HUES6 (cell line): ENCODE data around the gene TMEM151B.

Experiments used
- H3K27ac ChIP-seq: 2 replicates; pipeline ENCODE4 v1.7.0; 2013; ENCODE audit warnings: low read depth, mild to moderate bottlenecking, low read length, inconsistent platforms
- H3K27me3 ChIP-seq: 2 replicates; pipeline ENCODE4 v1.6.1; 2013; ENCODE audit warnings: low read length; ENCODE audit not compliant: control insufficient read depth, insufficient read depth
- H3K36me3 ChIP-seq: 2 replicates; pipeline ENCODE4 v1.6.1; 2013; ENCODE audit warnings: low read length; ENCODE audit not compliant: control insufficient read depth, insufficient read depth
- H3K4me1 ChIP-seq: 2 replicates; pipeline ENCODE4 v1.6.1; 2013; ENCODE audit warnings: low read length; ENCODE audit not compliant: control insufficient read depth, insufficient read depth
- H3K4me3 ChIP-seq: 2 replicates; pipeline ENCODE4 v1.5.1; 2013; ENCODE audit warnings: low read depth, low read length
- H3K9ac ChIP-seq: one replicate; pipeline ENCODE4 v1.6.1; 2013; ENCODE audit warnings: mild to moderate bottlenecking, low read length
- H3K9me3 ChIP-seq: 2 replicates; pipeline ENCODE4 v1.6.1; 2013; ENCODE audit warnings: low read depth, low read length; ENCODE audit not compliant: control insufficient read depth, insufficient read depth

The TMEM151B gene

GRCh38 chr6:44332585-44332984 lies 62.3 kb downstream of the TMEM151B start:
- Histone ChIP-seq H3K9ac (no peak overlapping the region), H3K4me1 (peaks cover 19% of the 10 kb centered on the region), H3K9me3 (no peaks in the 10 kb centered on the region), H3K4me3 (no peak overlapping the region), H3K27me3 (peaks cover 11% of the 10 kb centered on the region), H3K36me3 (no peaks in the 10 kb centered on the region), H3K27ac (no peak overlapping the region)

DNA sequence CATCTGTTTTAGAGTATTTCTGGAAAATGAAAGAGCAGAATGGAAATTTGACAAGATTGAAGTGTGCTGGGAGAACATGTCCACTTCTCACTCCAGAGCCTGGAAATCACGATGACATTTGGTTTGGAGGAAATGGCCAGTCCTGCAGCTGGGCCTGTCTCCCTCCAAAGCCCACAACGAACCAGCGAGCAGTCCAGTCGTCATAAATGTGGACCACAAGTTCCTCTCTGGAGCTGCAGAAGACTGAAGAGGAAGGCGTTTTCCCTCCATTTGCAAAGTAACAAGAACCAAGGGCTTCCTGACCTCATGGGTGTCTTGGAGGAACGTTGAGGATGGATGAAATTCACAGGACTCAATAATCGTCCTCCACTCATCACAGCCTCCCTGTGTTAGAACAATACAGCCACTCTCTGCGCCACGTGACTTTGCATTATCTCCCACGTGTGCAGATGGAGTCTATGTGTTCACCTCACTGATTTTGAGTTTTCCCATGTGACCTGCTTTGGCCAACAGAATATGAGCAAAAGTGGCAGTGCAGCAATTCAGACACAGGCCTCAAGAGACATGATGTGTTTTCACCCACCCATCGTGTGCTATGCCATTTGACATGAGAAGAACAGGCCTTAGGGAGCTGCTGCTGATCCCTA lies 63.1 kb downstream of the TMEM151B start:
- H3K27me3 ChIP-seq = peaks cover 11% of the 10 kb centered on the region
- peaks cover 11% of the 10 kb centered on the region for H3K4me1 ChIP-seq
- no peaks in the 10 kb centered on the region for H3K36me3 ChIP-seq
- H3K4me3 ChIP-seq = no peak overlapping the region
- no peaks in the 10 kb centered on the region for H3K9me3 ChIP-seq
- H3K27ac ChIP-seq = no peak overlapping the region
- H3K9ac ChIP-seq = no peak overlapping the region

GRCh38 chr6:44333942-44334341 lies 63.7 kb downstream of the TMEM151B start:
- Histone ChIP-seq H3K27me3 (peaks cover 11% of the 10 kb centered on the region), H3K9me3 (no peaks in the 10 kb centered on the region), H3K9ac (no peak overlapping the region), H3K27ac (no peak overlapping the region), H3K36me3 (no peaks in the 10 kb centered on the region), H3K4me3 (no peak overlapping the region), H3K4me1 (peaks cover 10% of the 10 kb centered on the region)

GRCh38 chr6:44335631-44336030 lies 65.4 kb downstream of the TMEM151B start:
- Histone ChIP-seq H3K27ac (no peak overlapping the region), H3K4me3 (no peak overlapping the region), H3K9ac (no peak overlapping the region), H3K4me1 (peaks cover 8% of the 10 kb centered on the region), H3K27me3 (no peaks in the 10 kb centered on the region), H3K9me3 (no peaks in the 10 kb centered on the region), H3K36me3 (no peaks in the 10 kb centered on the region)

- Histone ChIP-seq H3K4me3 (no peak overlapping the region), H3K36me3 (no peaks in the 10 kb centered on the region), H3K27me3 (peaks cover 23% of the 10 kb centered on the region), H3K9me3 (no peaks in the 10 kb centered on the region), H3K4me1 (peaks cover 11% of the 10 kb centered on the region), H3K9ac (no peak overlapping the region), H3K27ac (no peak overlapping the region)
These were observed 68.2 kb downstream of the TMEM151B start for GRCh38 chr6:44338228-44339122.

DNA sequence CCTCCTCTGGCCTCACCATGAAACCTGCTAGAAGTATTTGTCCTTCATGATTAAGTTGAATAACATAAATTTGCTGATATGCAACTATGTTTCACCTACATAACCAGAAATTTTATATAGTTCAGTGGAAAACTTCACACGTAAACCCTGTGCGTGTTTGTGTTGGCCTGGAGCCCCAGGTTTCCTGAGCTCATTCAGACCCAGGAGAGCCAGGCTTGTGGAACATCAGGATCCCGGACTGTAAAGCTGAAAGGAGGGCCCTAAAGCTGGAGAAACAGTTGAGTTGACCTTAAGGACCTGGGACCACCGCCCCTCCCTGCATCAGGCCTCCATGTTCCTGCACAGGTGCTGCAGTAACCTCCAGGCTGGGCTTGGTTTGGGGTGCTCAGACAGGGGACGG lies 69.1 kb downstream of the TMEM151B start:
- Histone ChIP-seq H3K9ac (no peak overlapping the region), H3K4me3 (no peak overlapping the region), H3K9me3 (no peaks in the 10 kb centered on the region), H3K4me1 (peaks cover 11% of the 10 kb centered on the region), H3K27ac (no peak overlapping the region), H3K27me3 (peaks cover 31% of the 10 kb centered on the region), H3K36me3 (no peaks in the 10 kb centered on the region)

DNA sequence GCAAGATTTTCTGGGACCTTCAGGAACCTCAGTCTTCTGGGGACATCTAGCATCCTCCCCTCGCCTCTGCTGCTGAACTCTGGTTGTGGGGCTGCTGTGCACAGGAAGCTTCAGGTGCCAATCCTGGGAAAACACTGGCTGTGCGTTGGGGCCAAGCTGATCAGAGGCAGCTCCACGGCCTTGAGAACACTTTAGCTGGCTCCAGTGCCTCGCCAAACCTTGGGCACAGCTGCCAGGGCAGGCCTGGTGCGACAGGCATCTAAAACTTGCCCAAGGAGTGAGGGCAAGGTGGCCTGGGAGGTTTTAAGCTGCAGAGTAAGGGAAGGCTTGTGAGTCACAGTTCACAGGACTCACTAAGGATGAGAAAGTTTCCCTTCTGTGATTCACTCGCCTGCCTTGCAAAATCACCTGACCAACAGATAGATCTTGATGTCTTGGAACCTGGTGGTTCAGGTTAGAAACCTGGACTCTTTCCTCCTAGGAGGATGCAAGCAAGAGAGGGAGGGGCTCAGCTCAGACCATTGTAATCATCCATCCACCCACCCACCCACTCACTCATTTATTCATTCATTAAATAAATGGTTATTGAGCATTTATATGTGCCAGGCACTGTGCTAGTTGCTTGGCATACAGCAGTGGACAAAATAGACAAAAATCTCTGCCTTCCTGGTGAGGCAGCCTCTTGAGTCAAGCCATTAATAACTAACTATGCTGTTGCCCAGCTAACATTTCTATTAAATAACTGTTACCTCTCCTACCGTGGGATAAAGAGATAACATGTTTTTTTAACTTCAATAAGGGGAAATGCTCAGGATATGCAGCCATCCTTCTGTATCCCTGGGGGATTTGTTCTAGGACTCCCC lies 69.7 kb downstream of the TMEM151B start:
- Histone ChIP-seq H3K27me3 (peaks cover 31% of the 10 kb centered on the region), H3K4me3 (no peak overlapping the region), H3K9me3 (no peaks in the 10 kb centered on the region), H3K27ac (no peak overlapping the region), H3K9ac (no peak overlapping the region), H3K4me1 (peaks cover 11% of the 10 kb centered on the region), H3K36me3 (no peaks in the 10 kb centered on the region)

GRCh38 chr6:44341095-44341890 lies 71.0 kb downstream of the TMEM151B start:
- Histone ChIP-seq H3K27ac (no peak overlapping the region), H3K4me1 (peaks cover 4% of the 10 kb centered on the region; the same call in 1 of the 2 replicates), H3K4me3 (no peak overlapping the region), H3K36me3 (no peaks in the 10 kb centered on the region), H3K9me3 (no peaks in the 10 kb centered on the region), H3K27me3 (peaks cover 31% of the 10 kb centered on the region), H3K9ac (no peak overlapping the region)

DNA sequence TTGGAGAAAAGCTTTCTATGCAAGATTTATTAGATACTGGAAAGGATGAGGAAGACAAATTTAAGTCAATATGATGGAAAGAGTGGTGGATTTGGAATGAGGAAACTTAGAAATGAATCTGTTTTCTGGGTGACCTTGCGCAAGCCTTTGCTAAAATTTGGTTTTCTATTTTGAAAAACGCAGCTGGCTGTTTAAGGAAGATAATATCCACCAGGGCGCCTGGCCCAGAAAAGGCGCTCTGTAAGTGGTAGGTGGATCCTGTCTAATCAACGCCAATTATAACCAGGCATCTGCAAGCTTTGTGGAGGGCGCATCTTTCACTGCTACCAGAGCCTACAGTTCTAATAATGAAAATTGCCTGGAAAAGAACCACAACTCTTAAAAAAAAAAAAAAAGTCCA lies 71.8 kb downstream of the TMEM151B start:
- Histone ChIP-seq H3K27me3 (peaks cover 31% of the 10 kb centered on the region), H3K36me3 (no peaks in the 10 kb centered on the region), H3K27ac (no peak overlapping the region), H3K9ac (no peak overlapping the region), H3K4me1 (peaks cover 3% of the 10 kb centered on the region; the same call in 1 of the 2 replicates), H3K4me3 (no peak overlapping the region), H3K9me3 (no peaks in the 10 kb centered on the region)

DNA sequence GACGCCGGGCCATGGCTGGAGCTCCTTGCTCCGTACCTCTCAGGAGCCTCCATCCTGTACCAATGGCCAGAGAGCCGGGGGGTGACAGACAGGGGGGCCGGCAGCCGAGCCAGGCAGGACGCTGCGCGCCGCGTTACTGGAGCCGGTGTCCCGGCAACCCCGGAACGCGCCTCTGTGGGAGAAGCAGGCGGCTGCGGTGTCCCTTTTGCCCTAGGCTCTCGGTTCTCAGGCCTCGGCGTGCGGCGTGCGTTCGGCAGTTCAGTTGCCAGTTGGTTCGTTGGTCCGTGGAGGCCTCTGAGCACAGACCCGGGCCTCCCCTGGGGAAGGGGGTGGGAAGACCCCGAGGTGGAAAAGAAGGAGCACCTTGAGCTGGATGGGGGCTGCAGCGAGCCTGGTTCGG lies 72.2 kb downstream of the TMEM151B start, which contains the start of gene SPATS1:
Gene SPATS1 (plus strand): TSS at position 162 of the 400 bp plus-strand sequence. CDS start 446 bp downstream, outside the sequence.
- H3K4me3 ChIP-seq = peak within 1 kb of the TSS; percentile 16; the same call in 1 of the 2 replicates
- no peaks in the 10 kb centered on the region for H3K9me3 ChIP-seq
- H3K4me1 ChIP-seq = peaks cover 3% of the 10 kb centered on the region; the same call in 1 of the 2 replicates
- peaks cover 31% of the 10 kb centered on the region for H3K27me3 ChIP-seq
- no peak within 1 kb of the TSS for H3K9ac ChIP-seq
- H3K27ac ChIP-seq = no peak within 1 kb of the TSS
- H3K36me3 ChIP-seq = no peaks in the 10 kb centered on the region
